Activated naive CD4-positive, alpha-beta T cell treated with anti-CD3 and anti-CD28 coated beads, Interleukin-2, amount 50 U/mL, for 24 hours (primary cell): ENCODE results near the gene PIGV.
"Not testable (repeated sequence)": the region's sequence is repeated elsewhere in the genome, so short reads cannot be mapped to it uniquely, and the experiment has no call there.

Source experiments
- H3K27ac Mint-ChIP-seq: one replicate; pipeline ENCODE4 v1.8.0; 2021; ENCODE audit warnings: mild to moderate bottlenecking, mixed read lengths
- H3K27me3 Mint-ChIP-seq: one replicate; pipeline ENCODE4 v1.8.0; 2021; ENCODE audit warnings: mixed read lengths
- H3K36me3 Mint-ChIP-seq: one replicate; pipeline ENCODE4 v1.8.0; 2021; ENCODE audit warnings: mixed read lengths
- H3K4me1 Mint-ChIP-seq: one replicate; pipeline ENCODE4 v1.8.0; 2021; ENCODE audit warnings: mixed read lengths
- H3K4me3 Mint-ChIP-seq: one replicate; pipeline ENCODE4 v1.8.0; 2021; ENCODE audit warnings: mild to moderate bottlenecking, mixed read lengths
- H3K9me3 Mint-ChIP-seq: one replicate; pipeline ENCODE4 v1.8.0; 2021; ENCODE audit warnings: mixed read lengths

Gene PIGV

DNA sequence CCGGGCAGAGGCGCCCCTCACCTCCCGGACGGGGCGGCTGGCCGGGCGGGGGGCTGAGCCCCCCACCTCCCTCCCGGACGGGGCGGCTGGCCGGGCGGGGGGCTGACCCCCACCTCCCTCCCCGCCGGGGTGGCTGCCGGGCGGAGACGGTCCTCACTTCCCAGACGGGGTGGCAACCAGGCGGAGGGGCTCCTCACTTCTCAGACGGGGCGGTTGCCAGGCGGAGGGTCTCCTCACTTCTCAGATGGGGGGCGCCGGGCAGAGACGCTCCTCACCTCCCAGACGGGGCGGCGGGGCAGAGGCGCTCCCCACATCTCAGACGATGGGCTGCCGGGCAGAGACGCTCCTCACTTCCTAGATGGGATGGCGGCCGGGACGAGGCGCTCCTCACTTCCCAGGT is 16.2 kb downstream of the PIGV start:
- not testable (repeated sequence) for H3K36me3 Mint-ChIP-seq, H3K4me3 Mint-ChIP-seq, H3K27me3 Mint-ChIP-seq, H3K27ac Mint-ChIP-seq, H3K9me3 Mint-ChIP-seq
- peaks cover 36% of the 10 kb centered on the region for H3K4me1 Mint-ChIP-seq

DNA sequence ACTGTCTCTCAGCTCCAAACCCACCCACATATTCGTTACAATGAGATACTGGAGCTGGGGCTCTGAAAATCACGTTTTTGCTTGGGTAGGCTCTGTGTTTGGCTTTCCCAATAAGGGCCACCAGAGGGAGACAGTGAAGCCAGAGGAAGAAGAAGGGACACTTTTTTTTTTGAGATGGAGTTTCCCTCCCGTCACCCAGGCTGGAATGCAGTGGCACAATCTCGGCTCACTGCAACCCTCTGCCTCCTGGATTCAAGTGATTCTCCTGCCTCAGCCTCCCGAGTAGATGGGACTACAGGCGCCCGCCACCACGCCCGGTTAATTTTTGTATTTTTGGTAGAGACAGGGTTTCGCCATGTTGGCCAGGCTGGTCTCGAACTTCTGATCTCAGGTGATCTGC is 22.4 kb downstream of the PIGV start:
- H3K4me1 Mint-ChIP-seq = peaks cover 10% of the 10 kb centered on the region
- H3K27ac Mint-ChIP-seq, H3K9me3 Mint-ChIP-seq, H3K4me3 Mint-ChIP-seq, H3K27me3 Mint-ChIP-seq, H3K36me3 Mint-ChIP-seq: not testable (repeated sequence)

DNA sequence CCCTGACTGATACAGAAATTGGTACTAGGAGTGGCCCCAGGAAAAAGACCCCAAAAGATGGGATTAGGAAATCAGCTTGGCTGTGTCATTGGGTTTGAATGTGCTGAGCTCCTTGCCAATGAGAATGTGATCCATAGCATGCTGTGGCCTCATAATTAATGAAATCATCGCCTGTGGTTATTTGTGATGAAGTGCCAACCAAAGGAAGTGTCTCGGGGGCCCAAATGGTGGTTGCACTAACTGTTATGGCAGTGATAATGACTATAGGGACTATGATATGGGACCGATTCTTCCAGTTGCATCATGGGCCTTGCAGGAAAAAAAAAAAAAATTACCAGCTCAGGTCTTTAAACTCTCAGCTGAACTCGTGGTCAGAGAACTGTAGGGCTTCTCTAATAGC is 23.3 kb downstream of the PIGV start:
- no peak overlapping the region for H3K4me3 Mint-ChIP-seq
- no peaks in the 10 kb centered on the region for H3K27me3 Mint-ChIP-seq
- no peak overlapping the region for H3K27ac Mint-ChIP-seq
- no peaks in the 10 kb centered on the region for H3K36me3 Mint-ChIP-seq
- H3K4me1 Mint-ChIP-seq = peaks cover 7% of the 10 kb centered on the region
- H3K9me3 Mint-ChIP-seq = no peaks in the 10 kb centered on the region

DNA sequence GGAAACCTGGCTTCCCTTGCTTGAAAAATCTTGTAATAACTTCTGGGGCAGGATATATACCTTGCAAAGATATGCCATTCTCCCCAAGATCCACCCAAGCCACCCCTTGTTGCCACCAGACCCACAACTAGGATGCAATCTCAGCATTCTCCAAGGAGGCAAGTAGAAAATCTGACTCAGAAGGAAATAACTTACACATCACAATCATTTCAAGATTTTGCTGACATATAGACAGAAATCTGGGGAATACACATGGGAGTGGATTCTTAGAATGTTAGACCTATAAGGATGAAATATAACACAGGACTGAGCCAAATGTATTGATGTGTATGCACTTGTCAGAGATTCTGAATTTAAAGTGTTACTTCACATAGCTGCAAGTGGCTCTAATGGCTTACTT is 24.0 kb downstream of the PIGV start:
- no peak overlapping the region for H3K4me3 Mint-ChIP-seq
- H3K4me1 Mint-ChIP-seq = peaks cover 7% of the 10 kb centered on the region
- no peaks in the 10 kb centered on the region for H3K36me3 Mint-ChIP-seq
- H3K9me3 Mint-ChIP-seq = no peaks in the 10 kb centered on the region
- no peak overlapping the region for H3K27ac Mint-ChIP-seq
- H3K27me3 Mint-ChIP-seq = no peaks in the 10 kb centered on the region

DNA sequence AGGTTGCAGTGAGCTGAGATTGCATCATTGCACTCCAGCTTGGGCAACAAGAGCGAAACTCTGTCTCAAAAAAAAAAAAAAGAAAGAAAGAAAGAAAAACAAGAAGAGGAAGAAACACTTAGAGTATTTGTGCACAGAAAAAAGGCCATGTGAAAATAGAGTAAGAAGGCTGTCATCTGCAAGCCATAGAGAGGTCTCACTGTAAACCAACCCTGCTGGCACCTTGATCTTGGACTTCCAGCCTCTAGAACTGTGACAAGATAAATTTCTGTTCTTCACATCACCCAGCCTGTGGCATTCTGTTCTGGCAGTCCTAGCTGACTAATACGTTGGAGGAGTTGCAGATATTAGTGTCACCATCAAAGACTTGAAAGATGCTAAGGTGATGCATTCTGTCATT is 26.6 kb downstream of the PIGV start:
- Mint-ChIP-seq H3K36me3 (no peaks in the 10 kb centered on the region), H3K4me1 (peaks cover 7% of the 10 kb centered on the region), H3K9me3 (no peaks in the 10 kb centered on the region), H3K27ac (no peak overlapping the region), H3K27me3 (no peaks in the 10 kb centered on the region), H3K4me3 (no peak overlapping the region)

DNA sequence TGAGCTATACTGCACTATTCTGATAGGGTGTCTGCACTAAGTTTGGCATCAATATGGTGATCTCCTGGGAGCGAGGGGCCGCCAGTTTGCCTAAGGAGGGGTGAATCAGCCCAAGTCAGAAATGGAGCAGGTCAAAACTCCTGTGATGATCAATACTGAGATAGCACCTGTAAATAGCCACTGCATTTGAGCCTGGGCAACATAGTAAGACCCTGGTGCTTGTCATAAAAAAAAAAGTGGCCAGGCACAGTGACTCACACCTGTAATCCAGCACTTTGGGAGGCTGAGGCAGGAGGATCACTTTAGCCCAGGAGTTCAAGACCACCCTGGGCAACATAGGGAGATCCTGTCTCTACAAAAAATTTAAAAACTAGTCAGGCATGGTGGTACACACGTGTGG is 27.1 kb downstream of the PIGV start:
- Mint-ChIP-seq H3K4me1 (peaks cover 7% of the 10 kb centered on the region), H3K27ac (no peak overlapping the region), H3K36me3 (no peaks in the 10 kb centered on the region), H3K9me3 (no peaks in the 10 kb centered on the region), H3K27me3 (no peaks in the 10 kb centered on the region), H3K4me3 (no peak overlapping the region)

DNA sequence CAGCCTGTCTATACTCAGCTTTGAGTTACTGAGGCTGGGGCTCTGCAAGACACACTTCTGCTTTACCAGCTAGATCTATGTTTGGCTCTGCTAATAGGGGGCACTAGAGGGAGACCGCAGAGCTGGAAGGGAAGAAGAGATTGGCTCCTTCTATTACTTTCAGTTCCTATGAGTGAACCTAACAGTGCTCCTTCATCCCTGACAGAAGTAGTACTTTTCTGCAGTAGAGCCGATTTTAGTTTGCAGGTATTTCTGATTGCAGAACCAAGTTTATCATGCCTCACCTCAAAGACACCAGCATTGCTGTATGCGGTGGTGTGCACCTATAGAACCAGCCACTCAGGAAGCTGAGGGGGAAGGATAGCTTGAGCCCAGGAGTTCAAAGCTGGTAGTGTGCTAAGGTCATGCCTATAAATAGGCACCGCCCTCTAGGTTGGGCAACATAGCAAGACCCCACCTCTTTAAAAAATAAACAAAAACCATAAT is 33.1 kb downstream of the PIGV start:
- Mint-ChIP-seq H3K9me3 (no peaks in the 10 kb centered on the region), H3K36me3 (no peaks in the 10 kb centered on the region), H3K4me1 (peaks cover 35% of the 10 kb centered on the region), H3K27ac (peak overlapping the region; percentile 10), H3K4me3 (peak overlapping the region; percentile 62), H3K27me3 (no peaks in the 10 kb centered on the region)

DNA sequence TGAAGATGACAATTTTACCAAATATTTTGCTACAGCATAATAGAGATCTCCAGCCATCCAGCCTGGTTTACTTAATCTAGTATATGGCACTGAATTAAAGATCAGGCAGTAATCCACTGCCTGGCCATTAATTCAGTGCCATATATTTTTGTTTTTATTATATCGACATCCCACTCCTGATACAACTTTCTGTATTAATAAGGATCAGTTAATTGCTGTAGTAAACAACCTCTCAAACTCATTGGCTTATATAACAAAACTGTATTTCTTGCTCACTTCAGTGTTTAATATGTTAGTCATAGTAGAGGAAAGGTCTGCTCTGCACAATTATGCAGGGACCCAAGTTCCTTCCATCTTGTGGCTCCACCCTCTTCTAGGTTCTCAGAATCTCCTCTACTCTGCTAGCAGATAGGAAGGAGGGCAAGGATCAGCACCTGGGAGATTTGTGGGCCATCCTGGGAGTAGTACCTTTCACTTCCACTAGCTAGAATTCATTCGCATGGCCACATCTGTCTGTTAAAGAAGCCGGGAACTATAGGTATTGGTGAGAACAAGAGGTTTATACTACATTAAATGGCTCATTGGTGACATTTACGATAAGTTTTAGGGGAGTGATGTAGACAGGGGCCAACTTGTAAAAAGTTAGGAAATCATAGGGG is 35.1 kb downstream of the PIGV start:
- H3K27ac Mint-ChIP-seq = no peak overlapping the region
- H3K4me3 Mint-ChIP-seq = peak overlapping the region; percentile 11
- no peaks in the 10 kb centered on the region for H3K27me3 Mint-ChIP-seq
- H3K4me1 Mint-ChIP-seq = peaks cover 46% of the 10 kb centered on the region
- peaks cover 2% of the 10 kb centered on the region for H3K36me3 Mint-ChIP-seq
- no peaks in the 10 kb centered on the region for H3K9me3 Mint-ChIP-seq

DNA sequence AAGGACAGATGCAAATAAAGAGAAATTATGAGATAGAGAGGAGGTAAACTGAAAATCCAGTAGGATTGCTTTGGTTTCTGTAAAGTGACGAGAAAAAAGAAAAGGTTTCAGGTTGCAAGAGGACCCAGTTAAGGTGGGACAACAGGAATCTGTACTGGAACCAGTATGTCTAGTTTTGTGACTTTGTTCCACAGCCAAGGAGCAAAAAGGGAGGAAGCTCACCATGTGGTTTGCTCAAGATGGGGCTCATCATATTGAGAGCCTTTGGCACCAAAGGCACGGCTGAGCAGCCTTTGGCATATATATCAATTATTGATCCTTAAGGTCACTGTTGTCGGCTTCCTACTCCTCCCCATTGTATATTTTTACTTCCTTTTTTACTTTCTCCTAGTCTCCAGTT is 37.0 kb downstream of the PIGV start:
- peaks cover 5% of the 10 kb centered on the region for H3K36me3 Mint-ChIP-seq
- peak overlapping the region; percentile 36 for H3K4me3 Mint-ChIP-seq
- H3K27me3 Mint-ChIP-seq = no peaks in the 10 kb centered on the region
- peak overlapping the region; percentile 76 for H3K27ac Mint-ChIP-seq
- H3K9me3 Mint-ChIP-seq = no peaks in the 10 kb centered on the region
- peaks cover 64% of the 10 kb centered on the region for H3K4me1 Mint-ChIP-seq

DNA sequence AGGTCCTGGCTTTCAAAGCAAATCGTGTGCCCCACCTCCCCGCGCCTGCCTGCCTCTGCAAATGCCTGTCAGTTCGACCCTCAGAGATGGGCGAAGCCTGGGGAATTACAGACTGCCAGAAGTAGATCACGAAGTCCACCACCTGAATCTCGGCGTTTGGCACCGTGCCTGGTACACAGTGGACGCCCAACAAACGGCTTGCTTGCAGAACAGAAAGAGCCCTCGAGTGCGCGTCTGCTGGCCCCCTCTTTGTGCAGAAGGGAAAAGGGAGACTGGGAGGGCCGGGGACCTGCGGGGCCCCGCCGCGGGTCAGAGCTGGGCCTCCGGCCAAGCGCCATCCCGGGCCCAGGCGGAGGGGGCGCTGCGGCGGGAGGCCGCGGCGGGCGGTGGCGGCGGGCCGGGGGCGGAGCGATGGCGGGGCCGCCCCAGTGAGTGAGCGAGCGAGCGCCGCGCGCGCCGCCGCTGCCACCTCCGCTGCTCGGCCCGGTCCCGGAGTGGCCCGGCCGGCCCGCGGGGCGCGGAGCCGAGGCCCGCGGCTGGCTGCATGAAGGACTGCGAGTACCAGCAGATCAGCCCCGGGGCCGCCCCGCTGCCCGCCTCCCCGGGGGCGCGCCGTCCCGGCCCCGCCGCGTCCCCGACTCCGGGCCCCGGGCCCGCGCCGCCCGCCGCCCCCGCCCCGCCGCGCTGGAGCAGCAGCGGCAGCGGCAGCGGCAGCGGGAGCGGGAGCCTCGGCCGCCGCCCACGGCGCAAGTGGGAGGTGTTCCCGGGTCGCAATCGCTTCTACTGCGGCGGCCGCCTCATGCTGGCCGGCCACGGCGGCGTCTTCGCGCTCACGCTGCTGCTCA is 38.7 kb downstream of the PIGV start, which contains the start of gene ZDHHC18:
ZDHHC18 (plus strand) TSS at position 428 of the 845 bp plus-strand sequence; CDS start at position 545, 117 bp downstream.
- H3K36me3 Mint-ChIP-seq = peaks cover 5% of the 10 kb centered on the region
- no peaks in the 10 kb centered on the region for H3K9me3 Mint-ChIP-seq
- H3K27me3 Mint-ChIP-seq = no peaks in the 10 kb centered on the region
- peaks cover 66% of the 10 kb centered on the region for H3K4me1 Mint-ChIP-seq
- H3K27ac Mint-ChIP-seq = peak within 1 kb of the TSS; percentile 96
- peak within 1 kb of the TSS; percentile 95 for H3K4me3 Mint-ChIP-seq

DNA sequence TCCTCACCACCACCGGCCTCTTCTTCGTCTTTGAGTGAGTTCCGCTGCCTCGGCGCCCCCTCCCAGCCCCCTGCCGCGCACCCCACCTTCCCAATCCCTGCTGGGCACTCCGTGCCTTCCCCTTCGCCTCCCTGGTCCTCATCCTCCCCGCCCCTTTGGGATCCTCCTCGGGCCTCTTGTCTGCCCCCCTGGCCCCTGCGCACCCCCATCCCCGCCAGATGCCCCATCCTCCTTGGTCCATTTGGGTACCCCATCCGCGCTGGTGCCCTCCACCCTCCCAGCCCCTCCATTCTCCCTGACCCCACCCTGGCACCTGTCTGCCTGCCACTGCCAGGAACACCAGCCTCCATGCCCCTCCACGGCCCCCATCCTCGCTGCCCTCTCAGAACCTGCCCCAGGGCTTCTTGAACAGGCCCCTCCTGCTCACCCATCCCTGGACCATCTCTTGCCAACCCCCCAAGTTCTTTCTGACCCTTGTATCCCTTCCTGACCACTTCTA is 39.4 kb downstream of the PIGV start:
- H3K27ac Mint-ChIP-seq = peak overlapping the region; percentile 93
- H3K4me1 Mint-ChIP-seq = peaks cover 73% of the 10 kb centered on the region
- H3K4me3 Mint-ChIP-seq = peak overlapping the region; percentile 94
- no peaks in the 10 kb centered on the region for H3K9me3 Mint-ChIP-seq
- peaks cover 5% of the 10 kb centered on the region for H3K36me3 Mint-ChIP-seq
- H3K27me3 Mint-ChIP-seq = no peaks in the 10 kb centered on the region

DNA sequence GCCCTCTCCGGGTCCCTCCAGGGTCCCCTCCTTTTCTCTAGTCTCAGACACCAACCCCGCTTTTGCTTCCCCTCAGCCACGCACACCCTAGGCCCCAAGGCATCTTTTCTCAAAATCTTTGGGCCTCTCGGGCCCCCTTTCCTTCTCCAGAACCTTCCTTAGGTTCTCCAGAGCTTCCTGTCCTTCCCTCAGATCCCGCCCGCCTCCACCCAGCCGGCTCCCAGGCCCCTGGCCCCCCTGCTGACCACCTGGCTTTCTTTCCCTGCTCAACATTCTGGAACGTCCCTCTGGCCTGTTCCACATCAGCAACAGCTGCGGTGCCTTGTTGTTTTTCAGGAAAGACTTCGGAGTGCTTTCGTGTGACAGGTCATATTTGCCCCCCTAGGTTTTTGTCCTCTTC is 39.9 kb downstream of the PIGV start:
- H3K27me3 Mint-ChIP-seq = no peaks in the 10 kb centered on the region
- H3K27ac Mint-ChIP-seq = peak overlapping the region; percentile 93
- peaks cover 76% of the 10 kb centered on the region for H3K4me1 Mint-ChIP-seq

DNA sequence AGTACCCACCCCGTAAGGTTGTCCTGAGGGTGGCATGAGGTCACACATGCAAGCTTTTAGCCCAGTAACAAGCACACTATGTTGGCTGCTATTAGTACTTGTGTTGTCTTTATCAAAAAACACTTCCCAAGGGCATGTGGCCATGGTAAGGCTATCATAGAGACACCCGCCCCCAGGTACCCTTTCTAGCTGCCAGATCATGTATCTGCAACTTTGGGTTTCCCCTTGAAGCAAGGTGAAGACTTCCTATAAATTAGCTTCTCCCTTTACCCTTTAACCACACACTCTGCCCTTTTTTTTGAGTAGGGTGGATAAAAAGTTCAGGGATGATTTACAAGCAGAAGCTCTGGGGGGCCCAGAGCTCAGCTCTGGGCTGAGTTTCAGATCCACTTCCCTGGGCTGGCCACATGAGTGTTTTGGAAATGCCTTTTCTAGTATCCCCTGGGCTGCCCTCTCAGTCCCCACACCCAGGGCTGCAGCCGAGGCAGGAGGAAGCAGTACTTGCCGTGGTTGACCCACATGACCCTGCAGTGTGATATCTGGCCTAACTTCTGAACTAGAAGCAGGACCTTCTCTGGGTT is 40.8 kb downstream of the PIGV start:
- Mint-ChIP-seq H3K36me3 (peaks cover 7% of the 10 kb centered on the region), H3K27ac (peak overlapping the region; percentile 95), H3K9me3 (no peaks in the 10 kb centered on the region), H3K4me3 (peak overlapping the region; percentile 94), H3K4me1 (peaks cover 78% of the 10 kb centered on the region), H3K27me3 (no peaks in the 10 kb centered on the region)

More for the DNA sequence above, 39.9 kb downstream of the PIGV start:
- peaks cover 5% of the 10 kb centered on the region for H3K36me3 Mint-ChIP-seq
- H3K4me3 Mint-ChIP-seq = peak overlapping the region; percentile 94
- H3K9me3 Mint-ChIP-seq = no peaks in the 10 kb centered on the region

DNA sequence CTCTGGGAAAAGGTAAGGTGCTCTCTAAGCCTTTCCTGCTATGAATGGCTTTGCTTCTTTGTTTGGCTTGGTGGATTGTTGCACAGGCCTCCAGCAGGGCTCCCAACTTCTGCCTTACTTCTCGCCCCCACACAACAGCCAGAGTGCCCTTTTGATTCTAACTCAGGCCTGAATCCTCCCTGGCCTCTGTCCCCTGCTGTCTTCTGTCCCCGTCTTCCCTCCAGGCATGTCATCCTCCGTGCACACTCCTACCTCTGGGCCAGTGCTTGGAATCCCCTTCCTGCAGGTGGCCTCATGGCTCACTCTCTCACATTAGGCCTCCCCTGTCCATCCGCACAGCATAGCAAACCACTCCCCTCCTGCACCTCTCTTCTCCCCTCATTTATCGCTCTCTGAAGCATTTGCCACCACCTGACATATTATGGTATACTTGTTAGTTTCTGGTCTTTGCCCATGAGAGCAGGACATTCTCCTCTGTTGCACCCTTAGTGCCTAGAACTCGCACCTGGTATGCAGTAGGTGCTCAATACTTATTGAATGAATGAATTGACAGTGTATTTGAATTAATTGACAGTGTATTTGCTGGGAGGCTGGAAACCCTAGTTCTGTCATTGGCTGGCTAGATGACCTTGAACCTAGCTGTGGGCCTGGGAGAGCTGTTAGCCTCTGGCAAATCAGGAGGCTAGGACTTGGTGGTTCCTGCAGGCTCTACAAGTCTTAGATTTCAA is 41.6 kb downstream of the PIGV start:
- H3K36me3 Mint-ChIP-seq = peaks cover 12% of the 10 kb centered on the region
- peak overlapping the region; percentile 95 for H3K27ac Mint-ChIP-seq
- H3K4me3 Mint-ChIP-seq = peak overlapping the region; percentile 94
- H3K4me1 Mint-ChIP-seq = peaks cover 86% of the 10 kb centered on the region
- no peaks in the 10 kb centered on the region for H3K9me3 Mint-ChIP-seq
- no peaks in the 10 kb centered on the region for H3K27me3 Mint-ChIP-seq

DNA sequence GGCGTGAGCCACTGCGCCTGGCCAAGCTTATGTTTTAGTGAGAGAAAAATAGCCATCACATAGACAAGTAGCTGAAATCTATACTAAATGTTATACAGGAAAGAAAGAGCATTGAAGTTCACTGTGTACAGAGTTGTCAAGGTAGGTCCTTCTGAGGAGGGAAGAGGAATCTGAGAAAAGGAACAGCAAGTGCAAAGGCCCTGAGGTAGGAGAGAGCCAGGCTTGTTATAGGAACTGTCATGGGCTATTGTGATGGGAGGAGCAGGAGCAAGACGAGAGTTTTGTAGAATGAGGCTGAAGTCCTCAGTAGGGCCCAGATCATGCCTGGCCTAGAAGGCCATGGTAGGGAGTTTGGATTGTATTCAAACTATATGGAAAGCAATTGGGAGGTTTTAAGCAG is 43.3 kb downstream of the PIGV start:
- Mint-ChIP-seq H3K36me3 (peaks cover 18% of the 10 kb centered on the region), H3K4me1 (peaks cover 79% of the 10 kb centered on the region), H3K4me3 (peak overlapping the region; percentile 23)

More for the DNA sequence above, 43.3 kb downstream of the PIGV start:
- Mint-ChIP-seq H3K27me3 (no peaks in the 10 kb centered on the region), H3K9me3 (no peaks in the 10 kb centered on the region), H3K27ac (peak overlapping the region; percentile 91)
